Lower leg skin (tissue), 3 donors: ENCODE results near the gene TRIM45.

Experiments used
- POLR2A ChIP-seq, 2 donors: fragments of 450-650 bp; IDR thresholded peaks; one replicate each; pipeline ENCODE4 v1.6.1; 2016 to 2017; ENCODE audit warnings: antibody characterized with exemption in 2 of 2, mild to moderate bottlenecking in 1 of 2, moderate library complexity in 1 of 2
- TF ChIP-seq, protein P1 (sequence below), 3 donors: fragments of 450-650 bp; IDR thresholded peaks; one replicate each; pipeline ENCODE4 v1.5.1; 2016; ENCODE audit warnings: antibody characterized with exemption in 3 of 3, mild to moderate bottlenecking in 3 of 3, moderate library complexity in 2 of 3

DNA sequence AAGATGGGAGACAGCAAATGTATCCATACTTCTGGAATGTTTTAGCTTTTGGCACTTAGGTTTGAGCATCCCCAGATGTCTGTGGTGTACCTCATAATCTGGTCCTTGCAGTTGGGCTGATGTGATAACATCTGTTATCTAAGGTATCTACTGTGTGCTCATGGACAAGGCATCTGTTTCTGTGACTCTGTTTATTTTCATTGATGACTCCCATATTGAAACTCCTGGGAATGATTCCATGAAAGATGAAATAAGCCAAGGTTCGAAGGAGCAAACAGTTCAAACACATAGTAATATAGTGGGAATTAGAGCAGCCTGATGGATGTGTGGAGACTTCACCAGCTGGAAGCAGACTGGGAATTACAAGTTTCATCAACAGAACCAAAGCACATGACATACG lies 20.7 kb upstream of the TRIM45 start:
- TF ChIP-seq POLR2A (IDR thresholded peaks at IDR 0.05): no peak
- TF ChIP-seq, protein P1, sequence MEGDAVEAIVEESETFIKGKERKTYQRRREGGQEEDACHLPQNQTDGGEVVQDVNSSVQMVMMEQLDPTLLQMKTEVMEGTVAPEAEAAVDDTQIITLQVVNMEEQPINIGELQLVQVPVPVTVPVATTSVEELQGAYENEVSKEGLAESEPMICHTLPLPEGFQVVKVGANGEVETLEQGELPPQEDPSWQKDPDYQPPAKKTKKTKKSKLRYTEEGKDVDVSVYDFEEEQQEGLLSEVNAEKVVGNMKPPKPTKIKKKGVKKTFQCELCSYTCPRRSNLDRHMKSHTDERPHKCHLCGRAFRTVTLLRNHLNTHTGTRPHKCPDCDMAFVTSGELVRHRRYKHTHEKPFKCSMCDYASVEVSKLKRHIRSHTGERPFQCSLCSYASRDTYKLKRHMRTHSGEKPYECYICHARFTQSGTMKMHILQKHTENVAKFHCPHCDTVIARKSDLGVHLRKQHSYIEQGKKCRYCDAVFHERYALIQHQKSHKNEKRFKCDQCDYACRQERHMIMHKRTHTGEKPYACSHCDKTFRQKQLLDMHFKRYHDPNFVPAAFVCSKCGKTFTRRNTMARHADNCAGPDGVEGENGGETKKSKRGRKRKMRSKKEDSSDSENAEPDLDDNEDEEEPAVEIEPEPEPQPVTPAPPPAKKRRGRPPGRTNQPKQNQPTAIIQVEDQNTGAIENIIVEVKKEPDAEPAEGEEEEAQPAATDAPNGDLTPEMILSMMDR (IDR thresholded peaks at IDR 0.05): no peak
